ENCODE measurements around the gene FBXO44. TPM values are rescaled to one million over a fixed set of nuclear protein-coding genes. Genes with fewer than 3 reads are reported as not detected.

Gene FBXO44
- total RNA-seq, 1 experiment from 2014 or later: 22.6 TPM

- no peak for DNase-seq
- Histone ChIP-seq H3K27me3 (replicated peaks; ENCODE audit: control insufficient read depth, insufficient read depth, low read length) (no peaks in the 10 kb centered on the region), H3K36me3 (ENCODE audit: control insufficient read depth, insufficient read depth, low read length) (no peaks in the 10 kb centered on the region), H3K9me3 (no peaks in the 10 kb centered on the region), H3K4me3 (ENCODE audit: low read depth, low read length) (no peak overlapping the region), H3K4me1 (no peaks in the 10 kb centered on the region)
- Mint-ChIP-seq H3K36me3 (ENCODE audit: insufficient read depth, unreplicated experiment) (no peaks in the 10 kb centered on the region), H3K27me3 (ENCODE audit: insufficient read depth, unreplicated experiment) (no peaks in the 10 kb centered on the region), H3K9me3 (ENCODE audit: unreplicated experiment) (no peaks in the 10 kb centered on the region), H3K4me1 (ENCODE audit: low read depth, unreplicated experiment) (peaks cover 4% of the 10 kb centered on the region), H3K4me3 (ENCODE audit: unreplicated experiment) (no peak overlapping the region), H3K27ac (ENCODE audit: unreplicated experiment) (no peak overlapping the region)
- intact Hi-C loops (cut with micrococcal nuclease; ENCODE audit: unreplicated experiment): no loop called here
- ChIA-PET POLR2A (interaction anchor here (0.7 kb wide), 1 partner anchor 228 kb away, joined by 3 read pairs; no protein-coding TSS in a partner anchor), CTCF (no interaction called here)
- no TSS peak for BruUV-seq (replicated peaks)
- TF ChIP-seq CTCF (IDR thresholded peaks at IDR 0.05; ENCODE audit: insufficient read depth in 1 of 2, low read depth in 1 of 2, low read length in 1 of 2, severe bottlenecking in 1 of 2, unreplicated experiment in 1 of 2): no peak
These were observed 57.6 kb downstream of the FBXO44 start for GRCh38 chr1:11712285-11712684.

Other genes with a start within 250 kb of the FBXO44 start
- 0.56 and 1.1 TPM in 2 replicates for gene DISP3, start 175.7 kb upstream of the FBXO44 start, total RNA-seq (2022)
- gene FBXO2, start 448 bp upstream of the FBXO44 start, total RNA-seq (2022): 78.5 and 79.8 TPM in 2 replicates
- gene FBXO6, start 9.3 kb downstream of the FBXO44 start, total RNA-seq (2022): 9.1 and 9.7 TPM in 2 replicates
- gene MAD2L2, start 26.3 kb downstream of the FBXO44 start, total RNA-seq (2022): 45.2 and 49.9 TPM in 2 replicates
- 0.05 TPM in 1 of 2 replicates, not detected in the other for gene DRAXIN, start 36.8 kb downstream of the FBXO44 start, total RNA-seq (2022)
- 44.2 and 44.4 TPM in 2 replicates for gene AGTRAP, start 81.3 kb downstream of the FBXO44 start, total RNA-seq (2022)
- gene C1orf167, start 107.3 kb downstream of the FBXO44 start, total RNA-seq (2022): 0.64 and 0.97 TPM in 2 replicates
- gene MTHFR, start 151.1 kb downstream of the FBXO44 start, total RNA-seq (2022): 27.8 and 28.6 TPM in 2 replicates
- gene CLCN6, start 151.3 kb downstream of the FBXO44 start, total RNA-seq (2022): 30.4 and 34.9 TPM in 2 replicates
- not detected in 2 replicates for gene NPPA, start 192.9 kb downstream of the FBXO44 start, total RNA-seq (2022)
- gene NPPB, start 204.1 kb downstream of the FBXO44 start, total RNA-seq (2022): 43.4 and 69.9 TPM in 2 replicates